Psoas muscle (tissue), 8 donors: ENCODE results near the gene KDM5B. TPM values are rescaled to one million over a fixed set of nuclear protein-coding genes. Genes with fewer than 3 reads are reported as not detected.

ENCODE experiments used
- ATAC-seq, 4 donors: fragments of 200-7000 bp; cut with Tn5 transposase; one replicate each; pipeline ENCODE4 v1.9.1; 2020; ENCODE audit warnings: moderate library complexity in 3 of 4, mild to moderate bottlenecking in 2 of 4
- DNase-seq, 2 donors: peaks; one replicate each; pipeline ENCODE4 v3.0.0-alpha.2; 2020
- H3K27ac ChIP-seq: fragments of 200-600 bp; one replicate; pipeline ENCODE4 v1.8.0; 2022
- H3K27me3 ChIP-seq, 3 donors: fragments of 200-600 bp in 1 of 3; one replicate each; pipeline versions ENCODE4 v1.6.1 to v1.8.0; 2013 to 2022; ENCODE audit warnings: low read length in 2 of 3, mild to moderate bottlenecking in 2 of 3, moderate library complexity in 1 of 3; ENCODE audit not compliant: insufficient read depth in 3 of 3
- H3K36me3 ChIP-seq, 2 donors: fragments of 200-600 bp in 1 of 2; one replicate each; pipeline versions ENCODE4 v1.6.1 to v1.8.0; 2013 to 2022; ENCODE audit warnings: low read depth in 1 of 2, mild to moderate bottlenecking in 1 of 2, moderate library complexity in 1 of 2; ENCODE audit not compliant: insufficient read depth in 1 of 2
- H3K4me1 ChIP-seq: fragments of 200-600 bp; one replicate; pipeline ENCODE4 v1.8.0; 2022
- H3K4me3 ChIP-seq: fragments of 200-600 bp; one replicate; pipeline ENCODE4 v1.8.0; 2022; ENCODE audit warnings: mild to moderate bottlenecking
- H3K9me3 ChIP-seq: fragments of 200-600 bp; one replicate; pipeline ENCODE4 v1.8.0; 2022
- CTCF ChIP-seq: fragments of 200-600 bp; IDR thresholded peaks from one replicate; pipeline ENCODE4 v1.8.0; 2022; ENCODE audit warnings: antibody characterized with exemption
- WGBS, 3 donors: extraction: QIAGEN DNeasy Blood & Tissue Kit; methylation state at CpG; one replicate each; pipeline versions ENCODE4 v1.1.6 to v1.1.7; 2013; 5-methylcytosine and 5-hydroxymethylcytosine counted together
- intact Hi-C, 2 donors: fragments of 100-400 bp; cut with DNase I; formaldehyde crosslinking; loops; one replicate each; pipeline versions ENCODE4 v1.11.0 to v1.14.2; 2022
- polyA plus RNA-seq, 3 donors: library from polyadenylated mRNA; stranded (reverse); fragments of 200-250 nt; gene quantifications; one replicate each; pipeline ENCODE4 v1.2.3, GENCODE V29; 2013
- total RNA-seq, 4 donors: library from RNA; stranded (reverse); fragmentation: NEBNext Ultra II Directional in 2 of 4; extraction: Animal tissue kit (Norgen Biotek cat#: 25700) in 2 of 4; gene quantifications; one replicate each; pipeline versions ENCODE4 v1.2.1 to v1.2.4, GENCODE V29; 2021 to 2023
- donor health status: healthy with polysubstance abuse.
- donor health status: DM: no; HTN: no; CAD: no; lungs with moderate emphysema.
- donor health status: Bipolar disorder and iron deficiency.
- donor health status: healthy.
- donor health status: DM: yes; HTN: yes; CAD: no.
- donor health status: DM: no; HTN: no; CAD: no.
- donor health status: DM: no; HTN: no; CAD: no.
- donor health status: DM: yes; HTN: yes; CAD: no.

Gene KDM5B
- total and polyA plus RNA-seq, 7 donors, result 2.4 to 13.9 (median 10.7) TPM

GRCh38 chr1:202821467-202821866 is 13.2 kb upstream of the KDM5B start:
- Histone ChIP-seq H3K9me3 (no peaks in the 10 kb centered on the region), H3K36me3 (no peaks in the 10 kb centered on the region), H3K4me3 (no peak overlapping the region), H3K27ac (no peak overlapping the region), H3K4me1 (no peaks in the 10 kb centered on the region), H3K27me3 (peaks cover 2 to 8% (median 4%) of the 10 kb centered on the region in 3 donors)
- no peak for TF ChIP-seq CTCF
- DNase-seq (no peak), ATAC-seq (no peak)
- intact Hi-C loops, result no loop called here
- WGBS, 3 donors, result 54 to 68% (median 66%) methylated on average over 2 of the region's 2 CpGs

GRCh38 chr1:202818819-202819218 is 10.6 kb upstream of the KDM5B start:
- TF ChIP-seq CTCF, result no peak
- Histone ChIP-seq H3K36me3 (no peaks in the 10 kb centered on the region), H3K27me3 (peaks cover 0 to 8% (median 2%) of the 10 kb centered on the region in 3 donors), H3K4me1 (no peaks in the 10 kb centered on the region), H3K9me3 (no peaks in the 10 kb centered on the region), H3K27ac (no peak overlapping the region), H3K4me3 (no peak overlapping the region)
- no peak for ATAC-seq
- no peak for DNase-seq
- WGBS, 3 donors, result 72 to 83% (median 80%) methylated on average over 1 of the region's 1 CpG
- intact Hi-C loops, result no loop called here

- Histone ChIP-seq H3K4me3 (no peak overlapping the region), H3K27ac (no peak overlapping the region), H3K4me1 (peaks cover under 1% of the 10 kb centered on the region), H3K9me3 (no peaks in the 10 kb centered on the region), H3K27me3 (peaks cover 0 to 8% (median 2%) of the 10 kb centered on the region in 3 donors), H3K36me3 (no peaks in the 10 kb centered on the region)
- 52 to 68% (median 62%) methylated on average over 10 of the region's 10 CpGs for WGBS, 3 donors
- intact Hi-C loops, result no loop called here
- DNase-seq, result no peak
- TF ChIP-seq CTCF, result no peak
- ATAC-seq, result no peak
Measured at GRCh38 chr1:202815120-202815519, 6.9 kb upstream of the KDM5B start.

DNA sequence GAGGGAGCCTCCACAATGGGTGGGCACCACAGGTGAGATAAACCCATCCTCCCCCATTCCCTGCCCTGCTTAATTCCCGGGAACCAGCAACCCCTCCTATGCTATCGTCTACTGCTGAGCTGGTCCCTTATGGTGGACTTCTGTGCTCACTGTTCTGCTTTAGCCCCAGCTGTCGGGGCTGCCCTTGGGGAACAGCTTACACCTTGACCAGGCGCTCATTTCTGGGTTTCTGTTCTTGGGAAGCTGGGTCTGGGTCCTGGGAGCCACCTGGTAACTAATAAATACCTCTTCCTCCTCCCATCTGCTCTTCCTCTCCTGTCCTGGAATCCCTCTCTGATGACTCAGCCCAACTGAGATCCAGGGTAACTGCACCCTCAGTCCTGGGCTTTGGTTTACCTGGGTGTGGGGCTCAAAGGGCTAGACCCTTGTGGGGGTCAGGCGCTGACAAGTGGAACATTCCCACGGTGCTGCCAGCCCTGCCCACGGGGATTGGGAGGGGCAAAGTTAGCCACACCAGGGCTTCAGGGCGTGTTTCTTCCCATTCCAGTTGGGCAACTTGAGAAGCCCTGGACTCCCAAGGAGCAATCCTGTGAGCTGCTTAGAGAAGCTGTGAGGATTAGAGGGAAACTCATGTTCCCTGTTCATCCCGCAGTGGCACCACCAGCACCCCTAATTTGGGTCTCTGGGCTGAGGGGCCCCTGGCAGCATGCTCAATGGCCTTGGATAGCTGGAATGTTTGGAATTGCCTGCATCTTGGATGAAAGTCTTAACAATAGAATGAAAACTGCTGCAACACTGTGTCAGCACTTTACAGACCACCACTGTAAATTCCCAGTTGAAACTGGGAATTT is 4.2 kb upstream of the KDM5B start:
- Histone ChIP-seq H3K27me3 (no peaks in the 10 kb centered on the region), H3K4me1 (peaks cover 8% of the 10 kb centered on the region), H3K4me3 (no peak overlapping the region), H3K36me3 (no peaks in the 10 kb centered on the region), H3K9me3 (no peaks in the 10 kb centered on the region), H3K27ac (no peak overlapping the region)
- intact Hi-C loops, result no loop called here
- WGBS, 3 donors, result 54 to 60% (median 59%) methylated on average over 9 of the region's 9 CpGs
- TF ChIP-seq CTCF, result no peak
- ATAC-seq, result no peak
- DNase-seq, result no peak
